SK-N-SH treated with all-trans-retinoic acid at 6 μM for 48 hours (cell line): ENCODE data around the gene RHBDF2.

Source experiments
- ATAC-seq: fragments of 200-7000 bp; cut with Tn5 transposase; 3 replicates; pipeline ENCODE4 v1.9.1; 2020; ENCODE audit warnings: mild to moderate bottlenecking, moderate library complexity
- ARNTL ChIP-seq: fragments of 450-650 bp; formaldehyde crosslinking; IDR thresholded peaks from 2 replicates; pipeline ENCODE4 v1.5.0; 2020; ENCODE audit warnings: low read depth, mild to moderate bottlenecking, moderate library complexity, borderline replicate concordance
- BACH2 ChIP-seq: fragments of 250-450 bp; sonication (Bioruptor Pico); IDR thresholded peaks from 2 replicates; pipeline ENCODE4 v1.9.0; 2021; ENCODE audit warnings: mild to moderate bottlenecking, borderline replicate concordance
- CREB5 ChIP-seq: fragments of 250-450 bp; sonication (Bioruptor Pico); IDR thresholded peaks from 2 replicates; pipeline ENCODE4 v1.5.1; 2020; ENCODE audit warnings: low read depth, mild to moderate bottlenecking, moderate library complexity
- ESRRG ChIP-seq: fragments of 250-450 bp; sonication (Bioruptor Pico); IDR thresholded peaks from 2 replicates; pipeline ENCODE4 v1.6.1; 2021; ENCODE audit warnings: mild to moderate bottlenecking
- GLIS3 ChIP-seq: fragments of 250-450 bp; sonication (Bioruptor Pico); IDR thresholded peaks from 2 replicates; pipeline ENCODE4 v1.5.0; 2020; ENCODE audit warnings: mild to moderate bottlenecking, moderate library complexity
- ISL1 ChIP-seq: fragments of 250-450 bp; sonication (Bioruptor Pico); IDR thresholded peaks from 2 replicates; pipeline ENCODE4 v2.1.2; 2022; ENCODE audit warnings: mild to moderate bottlenecking, moderate library complexity
- OSR1 ChIP-seq: fragments of 250-450 bp; sonication (Bioruptor Pico); IDR thresholded peaks from 2 replicates; pipeline ENCODE4 v1.8.0; 2022; ENCODE audit warnings: moderate library complexity, mild to moderate bottlenecking, inconsistent platforms
- PATZ1 ChIP-seq: fragments of 250-450 bp; sonication (Bioruptor Pico); IDR thresholded peaks from 2 replicates; pipeline ENCODE4 v1.8.0; 2020; ENCODE audit warnings: mild to moderate bottlenecking, moderate library complexity, borderline replicate concordance
- PPARA ChIP-seq: fragments of 250-450 bp; sonication (Bioruptor Pico); IDR thresholded peaks from 2 replicates; pipeline ENCODE4 v1.5.0; 2020; ENCODE audit warnings: mild to moderate bottlenecking, borderline replicate concordance
- RARB ChIP-seq: fragments of 250-450 bp; sonication (Bioruptor Pico); IDR thresholded peaks from 2 replicates; pipeline ENCODE4 v1.8.0; 2021; ENCODE audit warnings: mild to moderate bottlenecking, moderate library complexity
- SNAI2 ChIP-seq: fragments of 250-450 bp; sonication (Bioruptor Pico); IDR thresholded peaks from 2 replicates; pipeline ENCODE4 v1.5.0; 2020; ENCODE audit warnings: mild to moderate bottlenecking, moderate library complexity
- TCF4 ChIP-seq: fragments of 250-450 bp; sonication (Bioruptor Pico); IDR thresholded peaks from 2 replicates; pipeline ENCODE4 v1.8.0; 2021; ENCODE audit warnings: mild to moderate bottlenecking, moderate library complexity, borderline replicate concordance
- TOX ChIP-seq: fragments of 250-450 bp; sonication (Bioruptor Pico); IDR thresholded peaks from 2 replicates; pipeline ENCODE4 v1.8.0; 2021; ENCODE audit warnings: mild to moderate bottlenecking, moderate library complexity, borderline replicate concordance
- ZFP3 ChIP-seq: fragments of 250-450 bp; sonication (Bioruptor Pico); IDR thresholded peaks from 2 replicates; pipeline ENCODE4 v1.5.0; 2020; ENCODE audit warnings: mild to moderate bottlenecking, moderate library complexity
- ZNF70 ChIP-seq: fragments of 450-650 bp; formaldehyde crosslinking; IDR thresholded peaks from 2 replicates; pipeline ENCODE4 v1.5.0; 2020; ENCODE audit warnings: mild to moderate bottlenecking, moderate library complexity
- TF ChIP-seq, protein P1 (sequence below): fragments of 250-450 bp; sonication (Bioruptor Pico); IDR thresholded peaks from 2 replicates; pipeline ENCODE4 v1.5.1; 2021; ENCODE audit warnings: mild to moderate bottlenecking, moderate library complexity
- TF ChIP-seq, protein P2 (sequence below): fragments of 250-450 bp; sonication (Bioruptor Pico); IDR thresholded peaks from 2 replicates; pipeline ENCODE4 v1.5.0; 2020; ENCODE audit warnings: mild to moderate bottlenecking, moderate library complexity

RHBDF2 gene

DNA sequence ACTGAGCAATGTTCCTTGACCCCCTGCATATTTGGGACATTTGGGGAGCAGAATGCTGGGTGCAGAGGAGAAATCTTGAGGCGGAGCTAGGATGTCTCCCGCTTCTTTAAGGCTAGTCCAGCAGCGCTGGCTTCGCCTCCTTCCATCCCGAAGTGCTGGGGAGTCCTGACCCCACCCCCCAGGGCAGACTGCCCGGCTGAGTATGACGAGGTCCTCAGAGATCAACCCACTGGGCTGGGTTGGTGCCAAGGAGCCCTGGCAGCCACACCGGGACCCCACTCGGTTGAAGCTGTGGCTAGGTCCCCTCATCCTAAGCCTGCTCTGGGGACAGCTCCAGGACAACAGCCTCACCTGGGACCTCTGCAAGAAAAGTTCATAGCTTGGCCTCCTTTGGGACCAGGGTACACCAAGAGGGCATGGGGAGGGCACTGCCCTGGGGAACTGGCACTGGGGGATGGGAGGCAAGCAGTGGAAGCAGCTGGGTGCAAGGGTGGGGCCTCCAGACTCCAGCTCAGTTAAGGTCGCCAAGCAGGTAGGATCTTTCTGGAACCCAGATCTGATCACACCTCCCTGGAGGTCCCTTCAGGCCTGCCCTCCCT is 11.0 kb downstream of the RHBDF2 start:
- TF ChIP-seq ZNF70 (CRISPR knock-in tag) (no peak), ZFP3 (CRISPR knock-in tag) (no peak), SNAI2 (no peak), TCF4 (CRISPR knock-in tag) (no peak), ARNTL (CRISPR knock-in tag) (no peak), OSR1 (CRISPR knock-in tag) (no peak), ISL1 (CRISPR knock-in tag) (no peak), TOX (no peak), CREB5 (no peak), RARB (CRISPR knock-in tag) (no peak)
- TF ChIP-seq, protein P1, sequence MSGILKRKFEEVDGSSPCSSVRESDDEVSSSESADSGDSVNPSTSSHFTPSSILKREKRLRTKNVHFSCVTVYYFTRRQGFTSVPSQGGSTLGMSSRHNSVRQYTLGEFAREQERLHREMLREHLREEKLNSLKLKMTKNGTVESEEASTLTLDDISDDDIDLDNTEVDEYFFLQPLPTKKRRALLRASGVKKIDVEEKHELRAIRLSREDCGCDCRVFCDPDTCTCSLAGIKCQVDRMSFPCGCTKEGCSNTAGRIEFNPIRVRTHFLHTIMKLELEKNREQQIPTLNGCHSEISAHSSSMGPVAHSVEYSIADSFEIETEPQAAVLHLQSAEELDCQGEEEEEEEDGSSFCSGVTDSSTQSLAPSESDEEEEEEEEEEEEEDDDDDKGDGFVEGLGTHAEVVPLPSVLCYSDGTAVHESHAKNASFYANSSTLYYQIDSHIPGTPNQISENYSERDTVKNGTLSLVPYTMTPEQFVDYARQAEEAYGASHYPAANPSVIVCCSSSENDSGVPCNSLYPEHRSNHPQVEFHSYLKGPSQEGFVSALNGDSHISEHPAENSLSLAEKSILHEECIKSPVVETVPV (CRISPR knock-in tag) = no peak
- TF ChIP-seq, protein P2, sequence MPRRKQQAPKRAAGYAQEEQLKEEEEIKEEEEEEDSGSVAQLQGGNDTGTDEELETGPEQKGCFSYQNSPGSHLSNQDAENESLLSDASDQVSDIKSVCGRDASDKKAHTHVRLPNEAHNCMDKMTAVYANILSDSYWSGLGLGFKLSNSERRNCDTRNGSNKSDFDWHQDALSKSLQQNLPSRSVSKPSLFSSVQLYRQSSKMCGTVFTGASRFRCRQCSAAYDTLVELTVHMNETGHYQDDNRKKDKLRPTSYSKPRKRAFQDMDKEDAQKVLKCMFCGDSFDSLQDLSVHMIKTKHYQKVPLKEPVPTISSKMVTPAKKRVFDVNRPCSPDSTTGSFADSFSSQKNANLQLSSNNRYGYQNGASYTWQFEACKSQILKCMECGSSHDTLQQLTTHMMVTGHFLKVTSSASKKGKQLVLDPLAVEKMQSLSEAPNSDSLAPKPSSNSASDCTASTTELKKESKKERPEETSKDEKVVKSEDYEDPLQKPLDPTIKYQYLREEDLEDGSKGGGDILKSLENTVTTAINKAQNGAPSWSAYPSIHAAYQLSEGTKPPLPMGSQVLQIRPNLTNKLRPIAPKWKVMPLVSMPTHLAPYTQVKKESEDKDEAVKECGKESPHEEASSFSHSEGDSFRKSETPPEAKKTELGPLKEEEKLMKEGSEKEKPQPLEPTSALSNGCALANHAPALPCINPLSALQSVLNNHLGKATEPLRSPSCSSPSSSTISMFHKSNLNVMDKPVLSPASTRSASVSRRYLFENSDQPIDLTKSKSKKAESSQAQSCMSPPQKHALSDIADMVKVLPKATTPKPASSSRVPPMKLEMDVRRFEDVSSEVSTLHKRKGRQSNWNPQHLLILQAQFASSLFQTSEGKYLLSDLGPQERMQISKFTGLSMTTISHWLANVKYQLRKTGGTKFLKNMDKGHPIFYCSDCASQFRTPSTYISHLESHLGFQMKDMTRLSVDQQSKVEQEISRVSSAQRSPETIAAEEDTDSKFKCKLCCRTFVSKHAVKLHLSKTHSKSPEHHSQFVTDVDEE (CRISPR knock-in tag) = no peak
- ATAC-seq = no peak

DNA sequence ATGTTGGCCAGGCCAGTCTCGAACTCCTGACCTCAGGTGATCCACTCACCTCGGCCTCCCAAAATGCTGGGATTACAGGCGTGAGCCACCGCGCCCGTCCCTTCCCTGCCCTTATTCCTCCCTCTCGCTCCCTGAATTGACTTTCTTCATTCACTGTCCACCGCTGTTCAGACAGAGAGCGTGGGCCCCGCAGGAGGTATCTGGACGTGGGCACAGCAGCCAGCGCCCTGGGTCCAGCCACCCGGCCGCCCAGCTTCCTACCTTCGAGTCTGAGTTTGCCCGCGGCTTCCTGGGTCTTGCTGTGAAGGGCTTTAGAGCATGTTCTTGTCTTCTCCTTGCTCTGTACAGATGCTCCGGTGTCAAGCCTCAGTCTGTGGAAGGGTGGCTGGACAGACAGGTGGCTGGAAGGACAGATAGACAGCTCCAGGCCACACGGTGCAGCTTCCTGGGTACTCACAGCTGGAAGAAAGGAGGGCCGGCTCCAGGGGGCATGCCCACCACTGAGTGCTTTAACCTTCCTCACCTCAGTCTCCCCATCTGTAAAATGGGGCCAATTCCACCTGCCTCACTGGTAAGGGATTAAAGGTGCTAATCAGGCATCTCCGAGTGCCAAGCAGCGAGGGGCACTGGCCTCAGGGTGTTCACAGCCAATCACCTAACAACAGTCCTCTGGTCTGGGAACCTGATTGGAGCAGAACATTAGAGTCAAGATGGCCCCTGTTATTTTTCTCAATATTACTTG is 13.6 kb downstream of the RHBDF2 start:
- no peak for ATAC-seq
- TF ChIP-seq ZNF70 (CRISPR knock-in tag) = no peak
- no peak for TF ChIP-seq CREB5
- no peak for TF ChIP-seq PATZ1 (CRISPR knock-in tag)
- TF ChIP-seq BACH2 (CRISPR knock-in tag) = no peak
- no peak for TF ChIP-seq PPARA
- no peak for TF ChIP-seq GLIS3 (CRISPR knock-in tag)

DNA sequence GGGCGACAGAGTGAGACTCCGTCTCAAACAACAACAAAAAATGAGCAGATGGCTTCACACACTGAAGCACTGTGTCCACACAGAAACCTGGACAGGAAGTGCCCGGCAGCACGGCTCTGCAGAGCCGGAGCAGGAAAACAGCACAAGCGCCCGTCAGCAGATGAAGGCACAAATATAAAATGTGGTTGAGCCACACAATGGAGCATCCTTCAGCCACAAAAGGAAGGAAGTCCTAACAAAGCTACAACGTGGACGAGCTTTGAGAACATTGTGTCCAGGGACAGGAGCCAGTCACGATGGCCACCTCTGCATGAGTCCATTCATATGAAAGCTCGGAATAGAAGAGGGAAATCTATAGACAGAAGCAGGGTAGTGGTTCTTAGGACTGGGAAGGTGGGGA is 15.7 kb downstream of the RHBDF2 start:
- ATAC-seq = no peak
- TF ChIP-seq SNAI2 = no peak
- TF ChIP-seq BACH2 (CRISPR knock-in tag) = no peak
- TF ChIP-seq PATZ1 (CRISPR knock-in tag) = no peak
- no peak for TF ChIP-seq ESRRG (CRISPR knock-in tag)
- no peak for TF ChIP-seq ARNTL (CRISPR knock-in tag)
- TF ChIP-seq CREB5 = no peak
- no peak for TF ChIP-seq ZFP3 (CRISPR knock-in tag)
